ENCODE data around the gene UVRAG.
"Not testable (repeated sequence)": the region's sequence is repeated elsewhere in the genome, so short reads cannot be mapped to it uniquely, and the experiment has no call there.

The UVRAG gene

DNA sequence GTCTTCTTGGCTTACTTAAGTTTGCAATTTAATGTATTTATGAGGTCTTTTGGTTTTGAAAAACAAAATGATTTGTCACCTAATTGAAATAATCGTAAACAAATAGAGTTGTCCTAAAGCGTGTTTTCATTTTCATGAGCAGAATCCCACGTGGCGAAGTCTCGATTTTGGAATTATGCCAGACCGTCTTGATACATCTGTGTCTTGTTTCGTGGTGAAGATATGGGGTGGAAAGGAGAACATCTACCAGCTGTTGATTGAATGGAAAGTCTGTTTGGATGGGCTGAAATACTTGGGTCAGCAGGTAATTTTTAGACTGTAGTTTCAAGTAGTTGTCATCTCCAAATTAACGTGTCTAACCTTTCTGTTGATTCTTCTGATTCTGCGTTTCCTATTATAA, 64.7 kb downstream of the UVRAG start:
- DNase-seq (ENCODE audit: low read depth) = no peak

DNA sequence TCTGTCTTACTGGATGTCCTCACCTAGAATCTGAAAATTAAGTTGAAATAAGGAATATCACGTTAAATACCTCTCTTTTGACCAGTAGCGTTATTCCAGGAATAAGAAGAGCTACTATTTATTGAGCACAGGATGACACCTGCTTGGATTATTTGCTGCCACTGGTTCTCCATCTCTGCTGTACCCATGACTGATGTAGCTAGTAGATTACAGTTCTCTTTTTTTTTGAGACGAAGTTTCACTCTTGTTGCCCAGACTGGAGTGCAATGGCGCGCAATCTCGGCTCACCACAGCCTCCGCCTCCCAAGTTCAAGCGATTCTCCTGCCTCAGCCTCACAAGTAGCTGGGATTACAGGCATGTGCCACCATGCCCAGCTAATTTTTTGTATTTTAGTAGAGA, 65.3 kb downstream of the UVRAG start:
- not testable (repeated sequence) for DNase-seq (ENCODE audit: low read depth)

DNA sequence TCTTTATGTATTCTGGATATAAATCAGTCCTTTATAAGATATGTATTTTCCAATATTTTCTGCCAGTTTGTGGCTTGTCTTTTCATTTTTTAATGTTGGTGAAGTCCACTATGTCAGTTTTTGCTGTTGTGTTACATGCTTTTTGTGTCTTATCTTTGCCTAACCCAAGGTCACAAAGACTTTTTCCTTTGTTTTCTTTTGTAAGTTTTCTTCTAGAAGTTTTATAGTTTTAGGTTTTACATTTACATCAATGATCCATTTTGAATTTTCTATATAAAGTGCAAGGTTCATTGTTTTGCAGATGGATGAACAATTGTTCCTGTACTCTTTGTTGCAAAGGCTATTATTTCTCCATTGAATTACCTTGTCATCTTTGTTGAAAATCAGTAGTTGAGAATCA, 69.3 kb downstream of the UVRAG start:
- no peak for DNase-seq (ENCODE audit: low read depth)

DNA sequence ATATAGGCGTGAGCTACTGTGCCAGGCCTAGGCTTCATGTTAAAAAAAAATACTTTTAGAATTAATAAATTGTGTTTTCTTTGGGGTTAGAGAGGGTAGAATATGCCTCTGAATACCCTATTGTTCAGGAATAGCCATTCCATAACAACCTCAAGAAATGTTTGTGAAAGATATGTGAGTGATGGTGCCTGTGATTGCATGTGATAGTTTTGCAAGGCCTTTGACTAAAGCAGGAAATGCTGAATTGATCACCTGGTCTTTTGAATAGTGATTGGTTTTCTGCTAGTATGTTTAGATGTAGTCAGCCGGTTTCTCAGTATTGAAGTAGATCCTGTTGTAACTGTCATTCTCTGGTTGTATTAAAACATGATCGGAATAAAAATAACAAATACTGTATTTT, 73.4 kb downstream of the UVRAG start:
- DNase-seq (ENCODE audit: low read depth) = no peak

DNA sequence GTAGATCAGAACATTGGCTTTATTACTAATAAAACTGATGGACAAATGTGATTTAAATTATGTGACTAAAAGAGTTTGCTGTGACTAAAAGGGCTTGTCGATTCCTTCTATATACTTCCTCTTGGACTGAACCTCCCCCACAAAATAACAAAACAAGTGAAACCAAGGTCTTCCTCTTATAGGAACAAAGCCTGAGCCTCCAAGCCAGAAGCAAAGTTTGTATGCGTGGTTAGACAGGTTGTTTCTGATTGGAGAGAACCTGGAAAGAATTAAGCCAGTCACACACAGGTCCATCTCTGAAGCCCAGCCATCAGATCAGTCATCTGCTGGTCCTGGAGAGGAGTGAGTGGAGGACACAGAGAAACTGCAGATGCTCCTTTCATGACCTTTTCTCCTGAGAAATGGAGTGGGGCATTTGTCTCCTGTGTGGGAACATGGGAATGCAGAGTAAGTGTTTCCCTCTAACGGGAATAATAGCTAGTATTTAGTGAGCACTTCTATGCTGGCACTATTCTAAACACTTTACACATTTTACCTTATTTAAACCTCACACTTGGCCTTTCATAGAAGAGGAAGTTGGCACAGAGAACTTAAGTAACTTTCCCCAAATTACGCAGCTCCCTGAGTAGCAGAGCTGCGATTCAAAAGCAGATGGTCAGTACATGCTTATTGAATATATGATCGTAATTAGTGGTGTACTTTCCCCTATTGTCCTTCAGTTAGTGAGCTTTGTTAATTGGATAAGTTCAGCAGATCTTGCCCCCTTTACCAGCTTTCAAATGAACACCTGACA, 77.1 kb downstream of the UVRAG start:
- no peak for DNase-seq (ENCODE audit: low read depth)

DNA sequence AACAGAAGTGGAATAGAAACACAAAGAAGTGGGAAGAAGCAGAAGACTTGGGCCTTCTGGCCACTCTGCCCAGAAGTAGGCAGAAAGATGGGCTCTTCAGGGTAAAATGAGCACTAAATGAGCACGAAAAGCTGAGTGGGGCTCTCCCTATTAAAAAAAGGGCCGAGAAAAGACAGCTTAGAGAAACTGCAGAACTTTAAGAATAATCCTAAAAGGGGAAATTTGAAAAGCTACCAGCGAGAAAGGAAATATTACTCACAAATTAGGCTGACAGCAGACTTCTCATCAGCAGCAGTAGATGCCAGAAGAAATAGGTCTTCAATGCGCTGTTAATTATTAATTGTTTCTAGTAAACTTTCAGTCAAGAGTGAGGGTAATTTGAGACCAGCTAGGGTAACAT, 78.2 kb downstream of the UVRAG start:
- no peak for DNase-seq (ENCODE audit: low read depth)

DNA sequence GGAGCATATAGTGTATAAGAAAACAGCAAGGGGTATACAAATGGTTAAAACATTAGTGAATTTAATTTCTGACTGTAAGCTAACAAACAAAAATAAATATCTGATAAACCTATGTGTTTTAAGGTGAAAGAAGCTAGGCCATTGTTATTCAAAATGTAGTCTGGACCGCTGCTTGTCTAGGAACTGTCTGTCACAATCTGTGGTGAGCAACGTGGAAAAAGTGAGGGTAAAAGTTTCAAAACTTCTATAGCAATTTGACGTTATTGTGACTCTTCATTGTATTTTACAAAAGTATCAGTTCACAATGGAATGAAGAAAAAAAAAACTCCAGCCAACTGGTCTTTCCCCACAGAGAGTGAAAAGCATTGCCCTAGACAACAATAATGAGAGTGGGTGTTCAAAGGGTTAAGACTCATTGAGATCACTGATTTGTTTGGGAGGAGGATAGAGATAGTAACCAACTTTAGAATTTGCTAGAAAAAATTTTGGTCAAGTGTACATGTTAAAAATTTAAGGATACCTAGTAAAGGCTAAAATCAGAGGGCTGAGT, 79.1 kb downstream of the UVRAG start:
- no peak for DNase-seq (ENCODE audit: low read depth)

DNA sequence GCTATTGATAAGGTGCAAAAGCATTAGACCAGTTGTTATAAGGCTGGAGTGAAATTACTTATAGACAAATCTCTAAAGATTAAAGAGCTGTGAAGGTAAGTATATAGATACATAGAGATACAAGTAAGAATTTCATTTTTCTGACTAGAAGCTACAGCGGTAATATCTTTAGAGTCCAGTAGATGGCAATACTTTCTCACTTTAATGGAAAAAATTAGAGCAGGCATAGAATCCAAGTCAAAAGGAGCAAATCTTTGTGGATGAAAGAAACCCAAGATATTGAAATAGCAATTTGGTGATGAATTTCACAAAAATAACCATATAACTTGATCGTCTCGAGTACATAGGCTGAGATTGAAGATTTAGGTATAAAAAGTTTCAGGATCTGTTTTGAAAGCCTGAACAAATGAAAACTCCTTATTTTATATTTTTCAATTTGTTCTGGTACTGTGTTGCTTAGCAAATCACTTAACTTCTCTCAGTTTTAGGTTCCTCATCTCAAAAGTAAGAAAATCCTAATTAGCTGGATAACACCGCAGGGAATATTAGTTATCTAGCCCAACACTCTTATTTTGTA, 81.9 kb downstream of the UVRAG start:
- no peak for DNase-seq (ENCODE audit: low read depth)

DNA sequence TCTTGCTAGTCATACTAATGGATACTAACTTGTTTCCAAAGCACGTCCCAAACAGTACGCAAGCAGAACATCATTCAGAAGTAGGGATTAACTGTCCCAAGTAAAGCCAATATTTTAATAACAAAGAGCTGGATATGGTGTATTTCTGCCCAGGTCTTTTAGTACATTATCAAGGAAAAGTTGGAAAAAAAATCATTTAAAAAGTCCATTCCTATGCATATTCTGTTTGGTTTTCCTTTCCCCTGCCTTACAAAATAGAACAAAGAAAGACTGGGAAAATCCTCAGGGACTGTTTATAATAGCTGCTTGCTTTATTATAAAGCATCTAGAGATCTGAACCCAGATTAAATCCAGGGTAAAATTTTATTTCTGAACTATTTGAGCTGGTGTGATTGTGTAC, 83.9 kb downstream of the UVRAG start:
- DNase-seq (ENCODE audit: low read depth) = no peak

DNA sequence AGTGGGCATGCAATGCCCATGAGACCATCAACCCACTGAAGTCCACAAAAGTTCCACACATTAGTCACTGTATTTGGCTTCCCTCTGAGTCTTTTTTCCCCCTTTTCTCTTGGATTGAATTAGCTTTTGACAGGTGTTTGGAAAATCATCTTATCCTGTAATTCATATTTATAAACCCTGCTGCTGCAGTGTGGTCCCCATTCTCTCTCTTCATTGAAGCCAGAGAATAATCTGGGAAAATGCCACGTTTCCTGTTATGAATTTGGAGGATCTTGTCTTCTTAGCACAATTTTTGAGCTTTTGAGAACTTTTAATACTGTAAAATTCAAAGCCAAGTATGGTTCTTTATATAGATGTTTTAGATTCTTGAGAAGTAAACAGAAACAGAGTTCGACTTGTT, 84.8 kb downstream of the UVRAG start:
- DNase-seq (ENCODE audit: low read depth) = no peak

DNA sequence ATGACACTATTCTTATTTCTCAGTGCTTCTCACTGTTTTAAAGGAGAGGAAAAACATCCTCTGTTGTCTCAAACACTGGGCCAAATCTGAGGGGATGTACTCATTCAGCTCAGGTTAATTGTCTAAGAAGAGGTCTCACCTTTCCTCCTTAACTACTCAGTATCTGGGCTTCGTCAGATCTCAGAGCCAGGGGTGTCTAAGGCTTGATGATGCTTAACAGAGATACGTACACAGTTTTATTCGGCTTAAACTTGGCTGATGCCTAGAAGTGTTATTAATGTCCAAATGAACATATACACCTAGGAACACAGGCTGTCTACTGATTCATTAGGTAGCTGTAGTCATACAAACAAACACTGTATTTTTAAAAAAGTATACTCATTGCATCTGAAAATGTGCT, 85.8 kb downstream of the UVRAG start:
- no peak for DNase-seq (ENCODE audit: low read depth)

DNA sequence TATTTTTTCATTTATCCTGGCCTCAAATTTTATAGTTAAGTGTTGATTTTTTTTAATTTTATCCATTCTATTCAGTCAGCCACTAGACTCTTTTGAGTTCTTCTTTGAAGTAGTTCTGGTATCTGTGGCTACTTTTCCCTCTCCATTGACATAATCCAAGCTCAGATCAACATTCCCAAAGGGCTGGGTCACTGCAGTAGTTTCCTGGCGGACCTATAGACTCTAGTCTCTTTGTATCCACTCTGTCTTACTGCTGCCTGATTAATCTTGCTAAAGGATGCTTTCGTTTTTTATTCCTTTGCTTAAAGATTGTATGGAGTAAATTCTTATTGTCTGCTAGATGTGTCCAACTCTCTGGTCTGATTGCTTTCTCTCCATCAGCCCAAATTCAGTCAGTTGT, 87.6 kb downstream of the UVRAG start:
- DNase-seq (ENCODE audit: low read depth) = no peak

DNA sequence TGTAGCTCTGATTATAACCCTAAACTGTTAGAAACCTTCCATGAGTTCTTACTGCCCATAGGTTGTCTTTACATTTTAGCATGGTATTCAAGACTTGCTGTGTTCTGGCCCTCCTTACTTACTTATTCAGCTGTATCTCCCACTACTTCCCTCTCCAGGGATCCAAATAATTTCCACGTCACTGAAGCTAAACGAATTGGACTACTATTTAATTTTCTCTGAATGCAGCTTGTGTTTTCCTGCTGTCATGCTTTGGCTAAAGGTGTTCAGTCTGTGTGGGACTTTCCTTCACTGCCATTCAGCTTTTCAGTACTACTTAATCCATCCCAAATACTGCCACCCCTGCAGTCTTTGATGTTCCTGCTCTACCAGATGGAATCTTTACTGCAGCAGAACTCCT, 88.3 kb downstream of the UVRAG start:
- DNase-seq (ENCODE audit: low read depth) = no peak

DNA sequence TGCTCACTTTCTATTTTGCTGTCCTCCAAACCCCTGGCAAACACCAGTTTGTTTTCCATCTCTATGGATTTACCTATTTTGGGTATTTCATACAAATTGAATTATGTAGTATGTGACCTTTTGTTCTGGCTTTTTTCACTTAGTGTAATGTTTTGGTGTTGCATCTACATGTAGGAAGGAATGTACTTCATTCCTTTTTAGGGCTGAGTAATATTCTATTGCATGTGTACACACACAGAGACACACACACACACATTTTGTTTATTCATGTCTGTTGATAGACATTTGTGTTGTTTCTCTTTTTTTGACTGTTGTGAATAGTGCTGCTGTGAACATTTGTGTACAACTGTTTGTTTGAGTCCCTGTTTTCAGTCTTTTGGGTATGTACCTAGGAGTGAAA, 90.4 kb downstream of the UVRAG start:
- DNase-seq (ENCODE audit: low read depth) = no peak

DNA sequence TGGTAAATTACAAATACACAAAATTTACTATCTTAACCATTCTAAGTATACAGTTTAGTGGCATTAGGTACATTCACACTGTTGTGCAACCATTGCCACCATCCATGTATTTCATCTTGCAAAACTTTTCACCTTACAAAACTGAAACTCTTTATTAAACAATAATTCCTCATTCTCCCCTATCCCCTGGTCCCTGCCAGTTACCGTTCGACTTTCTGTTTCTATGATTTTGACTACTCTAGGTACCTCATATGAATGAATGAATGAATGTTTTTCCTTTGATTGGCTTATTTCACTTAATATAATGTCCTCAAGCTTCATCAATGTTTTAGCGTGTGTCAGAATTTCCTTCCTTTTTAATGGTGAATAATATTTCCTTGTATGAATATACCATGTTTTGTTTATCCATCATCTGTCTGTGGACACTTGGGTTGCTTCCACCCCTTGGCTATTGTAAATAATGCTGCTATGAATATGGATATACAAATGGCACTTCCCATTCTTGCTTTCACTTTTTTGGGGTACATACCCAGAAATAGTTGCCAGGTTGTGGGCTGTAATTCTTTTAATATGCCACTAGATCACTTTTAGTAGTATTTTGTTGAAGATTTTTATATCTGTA, 93.0 kb downstream of the UVRAG start:
- no peak for DNase-seq (ENCODE audit: low read depth)

DNA sequence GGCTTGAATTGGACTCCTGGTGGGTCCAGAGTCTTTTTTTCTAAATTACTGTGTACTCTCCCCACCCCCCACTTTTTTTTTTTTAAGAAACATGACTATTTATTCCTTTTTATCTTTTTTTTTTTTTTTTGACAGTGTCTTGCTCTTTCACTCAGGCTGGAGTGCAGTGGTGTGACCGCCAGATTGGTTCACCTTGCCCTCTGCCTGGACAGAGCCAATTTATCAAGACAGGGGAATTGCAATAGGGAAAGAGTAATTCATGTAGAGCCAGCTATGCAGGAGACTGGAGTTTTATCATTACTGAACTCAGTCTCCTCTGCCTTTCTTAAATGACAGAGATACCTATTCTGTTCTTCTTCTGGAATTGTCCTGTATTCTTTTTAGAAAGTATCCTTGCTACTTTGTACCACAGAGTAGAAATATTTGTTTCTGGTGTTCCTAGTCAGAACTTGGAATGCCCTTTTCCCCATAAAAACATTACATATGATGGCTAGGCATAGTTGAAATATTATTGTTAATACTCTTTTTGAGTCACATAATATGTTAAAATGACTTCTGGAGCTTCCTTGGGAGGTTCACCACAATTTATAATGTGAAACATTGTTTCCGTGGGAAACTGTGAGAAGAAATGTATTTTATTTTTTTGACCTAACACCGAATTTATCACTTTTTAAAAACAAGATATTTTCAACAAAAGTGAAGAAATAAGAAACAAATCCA, 95.6 kb downstream of the UVRAG start:
- DNase-seq (ENCODE audit: low read depth) = no peak

DNA sequence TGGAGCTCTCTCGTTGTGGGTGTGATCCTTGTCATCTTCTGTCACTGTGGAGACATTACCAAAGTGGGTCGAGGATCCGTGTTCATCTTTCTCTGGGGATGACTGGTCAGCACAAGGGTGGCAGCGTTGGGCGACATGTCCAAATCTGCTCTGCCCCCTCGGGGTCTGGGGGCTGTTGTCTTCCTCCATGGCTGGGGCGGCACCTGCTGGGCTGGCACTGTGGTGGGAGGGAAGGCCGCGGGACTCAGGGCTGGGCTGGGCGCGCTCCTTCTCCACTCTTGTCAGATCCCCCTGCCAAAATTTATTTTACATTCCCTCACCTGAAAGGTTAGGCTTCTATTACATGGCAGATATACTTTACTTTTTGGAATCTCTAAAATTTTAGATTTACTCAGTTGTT, 96.4 kb downstream of the UVRAG start:
- DNase-seq (ENCODE audit: low read depth) = no peak

DNA sequence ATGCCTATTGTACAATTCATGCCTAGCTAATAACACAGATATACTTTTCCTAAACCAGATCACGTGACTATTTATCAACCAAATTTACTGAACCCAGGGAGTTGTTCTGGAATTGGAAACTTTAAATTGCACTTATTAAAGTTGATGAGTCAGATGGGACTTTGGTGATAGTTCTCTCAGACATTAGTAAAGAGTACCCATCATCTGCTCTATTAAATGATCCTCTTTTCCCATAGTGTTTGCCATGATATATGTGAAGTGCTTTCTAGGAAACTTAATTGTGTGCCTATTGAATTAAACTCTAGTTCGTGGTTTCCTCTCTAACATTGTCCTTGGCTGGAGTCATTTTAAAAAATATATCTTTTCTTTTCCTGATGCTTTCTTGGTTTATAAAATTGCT, 99.0 kb downstream of the UVRAG start:
- no peak for DNase-seq (ENCODE audit: low read depth)

DNA sequence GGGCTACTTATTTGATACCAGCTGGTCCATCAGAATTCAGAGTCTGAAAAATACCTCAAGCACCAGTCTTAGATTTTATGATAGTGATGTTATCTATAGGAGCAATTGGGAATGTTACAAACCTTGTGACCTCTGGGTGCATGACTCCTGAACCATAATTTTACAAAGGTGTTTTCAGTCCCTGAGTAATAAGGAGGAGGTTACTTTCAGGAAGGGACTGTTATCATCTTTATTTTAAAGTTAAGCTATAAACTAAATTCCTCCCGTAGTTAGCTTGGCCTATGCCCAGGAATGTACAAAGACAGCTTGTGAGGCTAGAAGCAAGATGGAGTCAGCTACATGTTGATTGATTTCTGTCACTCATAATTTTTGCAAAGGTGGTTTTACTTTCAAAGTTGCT, 101.9 kb downstream of the UVRAG start:
- no peak for DNase-seq (ENCODE audit: low read depth)

DNA sequence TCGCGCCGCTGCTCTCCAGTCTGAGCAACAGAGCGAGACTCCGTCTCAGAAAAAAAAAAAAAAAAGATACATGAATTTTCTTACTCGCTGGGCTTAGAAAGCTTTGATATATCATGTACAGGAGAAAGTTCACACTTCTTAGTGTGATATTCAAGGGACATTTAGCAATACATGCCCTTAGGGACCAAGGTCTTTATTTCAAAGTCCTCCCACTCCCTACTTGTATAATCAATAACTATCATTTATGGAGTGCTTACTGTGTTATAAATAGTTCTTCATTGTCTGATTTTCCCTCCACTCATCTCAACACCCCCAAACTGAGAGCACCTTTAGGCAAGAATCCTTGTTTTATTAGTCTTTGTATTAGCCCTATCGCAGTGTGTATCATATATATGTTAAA, 103.3 kb downstream of the UVRAG start:
- DNase-seq (ENCODE audit: low read depth) = no peak

DNA sequence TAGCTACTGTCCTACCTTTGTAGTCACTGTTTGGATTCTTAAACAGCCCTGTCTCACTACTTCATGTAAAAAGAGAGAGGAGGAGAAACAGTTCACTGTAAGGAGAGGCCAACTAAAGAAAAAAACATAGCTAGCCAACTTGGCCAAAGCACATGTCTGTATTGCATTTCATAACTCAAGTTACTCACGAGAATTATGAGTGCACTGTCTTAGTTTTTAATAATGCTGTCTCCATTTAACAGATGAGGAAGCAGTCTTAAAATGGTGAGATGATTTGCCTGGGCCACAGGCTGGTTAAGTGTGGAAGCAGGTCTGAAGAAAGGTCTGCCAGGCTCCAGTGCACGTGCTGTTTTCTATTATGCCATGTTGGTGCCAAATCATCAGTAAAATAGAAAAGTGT, 104.5 kb downstream of the UVRAG start:
- DNase-seq (ENCODE audit: low read depth) = no peak

DNA sequence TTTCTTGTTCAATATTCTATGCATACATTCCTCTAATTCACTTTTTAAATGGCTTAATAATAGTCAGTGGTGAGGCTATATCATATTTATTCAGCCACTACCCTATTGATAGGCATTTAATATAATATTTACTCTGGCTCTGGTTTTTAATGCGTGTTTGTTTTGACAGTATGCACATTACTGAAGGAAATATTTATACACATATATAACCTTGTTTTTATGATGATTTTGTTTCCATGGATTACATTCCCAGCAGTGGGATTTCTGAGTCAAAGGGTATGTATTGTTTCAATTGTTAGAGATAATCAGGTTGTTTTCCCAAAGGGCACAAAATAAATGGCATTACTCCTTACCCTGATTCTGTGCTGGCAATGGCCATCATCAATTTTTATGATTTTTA, 105.8 kb downstream of the UVRAG start:
- no peak for DNase-seq (ENCODE audit: low read depth)

DNA sequence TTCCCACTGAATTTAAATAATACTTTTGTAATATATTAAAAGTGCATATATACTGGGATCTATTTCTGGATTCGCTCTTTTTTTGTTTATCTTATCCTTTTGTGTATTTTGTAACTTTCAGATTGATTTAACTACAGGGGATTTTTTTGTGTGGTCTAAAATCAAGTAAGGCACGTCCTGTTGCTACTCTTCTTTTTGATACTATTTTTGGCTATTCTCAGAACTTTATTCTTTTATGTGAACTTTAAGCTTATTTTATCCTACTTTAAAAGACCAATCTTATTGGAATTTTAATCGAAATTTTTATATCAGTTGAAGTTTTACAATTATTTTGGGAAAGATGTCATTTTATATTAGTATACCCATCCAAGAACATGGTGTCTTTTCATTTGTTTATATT, 106.8 kb downstream of the UVRAG start:
- no peak for DNase-seq (ENCODE audit: low read depth)

All from activated T-helper 9 cell treated with anti-CD3 and anti-CD28 coated beads, Interleukin-2, amount 50 U/mL, for 16 hours (primary cell).